ENCODE data around the gene ACAP2. TPM values are rescaled to one million over a fixed set of nuclear protein-coding genes. Genes with fewer than 3 reads are reported as not detected.

The ACAP2 gene
- total and polyA plus RNA-seq, 12 donors, result 4.5 to 54.3 (median 29.8) TPM

GRCh38 chr3:195438371-195438770, 4.4 kb downstream of the ACAP2 start:
- DNase-seq, result no peak
- H3K36me3 ChIP-seq (replicated peaks in 1 of 2), result no peaks in the 10 kb centered on the region
- H3K4me3 ChIP-seq, result no peak overlapping the region
- TF ChIP-seq CTCF (IDR thresholded peaks at IDR 0.05) (no peak), POLR2A (IDR thresholded peaks at IDR 0.05) (no peak)
- no peak overlapping the region for H3K27ac ChIP-seq
- H3K27me3 ChIP-seq, result no peaks in the 10 kb centered on the region
- intact Hi-C loops (cut with DNase I), result no loop called here
- WGBS, 4 donors, result 87 to 97% (median 91%) methylated on average over 2 of the region's 2 CpGs
- H3K4me1 ChIP-seq (replicated peaks in 1 of 2), result peaks cover 7 to 35% of the 10 kb centered on the region in 2 donors
- H3K9me3 ChIP-seq (replicated peaks in 1 of 3), result no peaks in the 10 kb centered on the region

GRCh38 chr3:195425849-195426248, 17.0 kb downstream of the ACAP2 start:
- 64 to 80% (median 69%) methylated on average over 3 of the region's 3 CpGs for WGBS, 4 donors
- intact Hi-C loops (cut with DNase I), result no loop called here

GRCh38 chr3:195423818-195424217, 19.0 kb downstream of the ACAP2 start:
- 95 to 100% (median 99%) methylated on average over 2 of the region's 2 CpGs for WGBS, 4 donors
- no peak for DNase-seq
- no peak overlapping the region for H3K27ac ChIP-seq
- TF ChIP-seq POLR2A (IDR thresholded peaks at IDR 0.05) (no peak), CTCF (IDR thresholded peaks at IDR 0.05) (no peak)
- peaks cover 0 to 4% of the 10 kb centered on the region in 2 donors for H3K4me1 ChIP-seq (replicated peaks in 1 of 2)
- no peaks in the 10 kb centered on the region for H3K9me3 ChIP-seq (replicated peaks in 1 of 3)
- H3K36me3 ChIP-seq (replicated peaks in 1 of 2), result no peaks in the 10 kb centered on the region
- H3K27me3 ChIP-seq, result no peaks in the 10 kb centered on the region
- intact Hi-C loops (cut with DNase I), result no loop called here
- no peak overlapping the region for H3K4me3 ChIP-seq

More at GRCh38 chr3:195425849-195426248, 17.0 kb downstream of the ACAP2 start:
- no peak for TF ChIP-seq CTCF (IDR thresholded peaks at IDR 0.05)
- TF ChIP-seq POLR2A (IDR thresholded peaks at IDR 0.05), result no peak
- H3K36me3 ChIP-seq (replicated peaks in 1 of 2), result no peaks in the 10 kb centered on the region
- no peak for DNase-seq
- H3K9me3 ChIP-seq (replicated peaks in 1 of 3), result no peaks in the 10 kb centered on the region
- peaks cover 0 to 12% of the 10 kb centered on the region in 2 donors for H3K4me1 ChIP-seq (replicated peaks in 1 of 2)
- H3K4me3 ChIP-seq, result no peak overlapping the region
- H3K27ac ChIP-seq, result no peak overlapping the region
- H3K27me3 ChIP-seq, result no peaks in the 10 kb centered on the region

- Histone ChIP-seq H3K4me1 (replicated peaks in 1 of 2) (peaks cover 0 to 4% of the 10 kb centered on the region in 2 donors), H3K27me3 (no peaks in the 10 kb centered on the region), H3K4me3 (no peak overlapping the region), H3K9me3 (replicated peaks in 1 of 3) (no peaks in the 10 kb centered on the region), H3K27ac (no peak overlapping the region), H3K36me3 (replicated peaks in 1 of 2) (no peaks in the 10 kb centered on the region)
- WGBS, 4 donors, result 89 to 96% (median 95%) methylated on average over 4 of the region's 4 CpGs
- DNase-seq, result no peak
- TF ChIP-seq CTCF (IDR thresholded peaks at IDR 0.05) (no peak), POLR2A (IDR thresholded peaks at IDR 0.05) (no peak)
- intact Hi-C loops (cut with DNase I), result no loop called here
Observed at GRCh38 chr3:195421400-195421799, 21.4 kb downstream of the ACAP2 start.
